Tibial nerve (tissue), 4 donors: ENCODE measurements around the gene ZNF512B.

Source experiments
- EP300 ChIP-seq, 2 donors: sonication (generic); formaldehyde crosslinking; IDR thresholded peaks; one replicate each; pipeline ENCODE4 v1.6.1; 2017; ENCODE audit warnings: antibody characterized with exemption in 2 of 2, mild to moderate bottlenecking in 1 of 2
- POLR2A ChIP-seq, 2 donors: fragments of 450-650 bp; IDR thresholded peaks; one replicate each; pipeline ENCODE4 v1.6.1; 2017; ENCODE audit warnings: antibody characterized with exemption in 2 of 2, mild to moderate bottlenecking in 2 of 2, moderate library complexity in 2 of 2
- TF ChIP-seq, protein P1 (sequence below), 5 experiments: fragments of 200-600 bp in 3 of 5; fragments of 450-650 bp in 2 of 5; sonication (generic) in 3 of 5; IDR thresholded peaks; one replicate each; pipeline ENCODE4 v1.5.1; 2016 to 2019; ENCODE audit warnings: antibody characterized with exemption in 5 of 5, mild to moderate bottlenecking in 3 of 5, moderate library complexity in 2 of 5

DNA sequence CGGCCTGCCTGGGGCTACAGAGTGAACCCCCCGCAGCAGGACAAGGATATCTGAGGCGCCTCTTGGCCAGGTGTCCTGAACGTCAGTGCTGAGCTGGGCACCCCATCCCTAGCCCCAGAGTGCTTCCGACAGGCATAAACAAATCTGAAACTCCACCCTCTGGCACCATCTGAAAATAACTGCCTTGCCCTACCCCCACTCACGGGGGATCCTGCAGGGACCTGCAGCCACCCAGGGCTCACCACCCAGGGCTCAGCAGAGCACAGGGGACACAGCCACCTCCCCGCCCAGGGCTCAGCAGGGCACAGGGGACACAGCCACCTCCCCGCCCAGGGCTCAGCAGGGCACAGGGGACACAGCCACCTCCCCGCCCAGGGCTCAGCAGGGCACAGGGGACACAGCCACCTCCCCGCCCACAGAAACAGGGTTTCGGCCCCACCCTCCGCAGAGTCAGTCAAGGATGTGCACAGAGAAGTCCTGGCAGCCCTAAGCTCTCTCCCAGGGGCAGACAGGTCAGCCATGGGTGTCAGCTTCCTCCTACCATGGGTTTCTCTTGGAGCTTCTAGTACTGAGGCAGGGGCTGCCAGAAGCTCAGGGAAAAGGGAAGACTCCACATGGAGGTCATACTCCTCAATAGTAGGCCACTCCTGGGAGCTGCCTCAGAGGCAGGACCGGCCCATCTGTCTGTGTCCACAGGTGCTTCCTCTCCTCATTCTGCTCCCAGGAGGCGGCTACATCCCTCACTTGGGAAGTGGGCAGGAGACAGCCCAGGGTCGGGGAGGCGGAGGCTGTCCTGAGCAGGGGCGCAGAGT is 18.1 kb downstream of the ZNF512B start:
- TF ChIP-seq, protein P1, sequence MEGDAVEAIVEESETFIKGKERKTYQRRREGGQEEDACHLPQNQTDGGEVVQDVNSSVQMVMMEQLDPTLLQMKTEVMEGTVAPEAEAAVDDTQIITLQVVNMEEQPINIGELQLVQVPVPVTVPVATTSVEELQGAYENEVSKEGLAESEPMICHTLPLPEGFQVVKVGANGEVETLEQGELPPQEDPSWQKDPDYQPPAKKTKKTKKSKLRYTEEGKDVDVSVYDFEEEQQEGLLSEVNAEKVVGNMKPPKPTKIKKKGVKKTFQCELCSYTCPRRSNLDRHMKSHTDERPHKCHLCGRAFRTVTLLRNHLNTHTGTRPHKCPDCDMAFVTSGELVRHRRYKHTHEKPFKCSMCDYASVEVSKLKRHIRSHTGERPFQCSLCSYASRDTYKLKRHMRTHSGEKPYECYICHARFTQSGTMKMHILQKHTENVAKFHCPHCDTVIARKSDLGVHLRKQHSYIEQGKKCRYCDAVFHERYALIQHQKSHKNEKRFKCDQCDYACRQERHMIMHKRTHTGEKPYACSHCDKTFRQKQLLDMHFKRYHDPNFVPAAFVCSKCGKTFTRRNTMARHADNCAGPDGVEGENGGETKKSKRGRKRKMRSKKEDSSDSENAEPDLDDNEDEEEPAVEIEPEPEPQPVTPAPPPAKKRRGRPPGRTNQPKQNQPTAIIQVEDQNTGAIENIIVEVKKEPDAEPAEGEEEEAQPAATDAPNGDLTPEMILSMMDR (IDR thresholded peaks at IDR 0.05): no peak
- no peak for TF ChIP-seq EP300 (IDR thresholded peaks at IDR 0.05)
- no peak for TF ChIP-seq POLR2A (IDR thresholded peaks at IDR 0.05)
